ENCODE measurements around the gene ADAM15.

ADAM15 gene

DNA sequence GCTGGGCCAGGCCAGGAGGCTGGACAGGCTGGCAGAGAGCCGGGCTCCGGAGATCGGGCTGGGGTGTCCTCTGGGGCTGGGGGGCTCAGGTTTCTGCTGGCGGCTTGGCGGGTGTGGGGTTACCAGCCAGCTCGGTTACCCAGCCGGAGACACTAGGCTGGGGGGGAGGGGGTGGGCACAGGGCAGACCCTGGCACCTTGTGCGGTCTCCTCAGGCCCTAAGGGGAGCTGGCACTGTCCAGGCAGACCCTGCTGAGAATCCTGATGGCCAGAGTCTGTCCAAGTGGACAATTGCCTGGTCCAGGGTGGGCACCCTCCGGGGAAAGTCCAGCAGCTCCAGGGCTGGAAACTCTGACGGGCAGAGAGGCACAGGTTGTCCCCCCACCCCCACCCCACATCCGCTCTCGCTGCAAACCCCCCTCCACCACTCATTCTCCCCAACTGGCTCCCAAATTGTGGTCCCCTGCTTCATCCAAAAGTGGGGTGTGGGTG lies 41.9 kb upstream of the ADAM15 start:
- TF ChIP-seq, protein P1, sequence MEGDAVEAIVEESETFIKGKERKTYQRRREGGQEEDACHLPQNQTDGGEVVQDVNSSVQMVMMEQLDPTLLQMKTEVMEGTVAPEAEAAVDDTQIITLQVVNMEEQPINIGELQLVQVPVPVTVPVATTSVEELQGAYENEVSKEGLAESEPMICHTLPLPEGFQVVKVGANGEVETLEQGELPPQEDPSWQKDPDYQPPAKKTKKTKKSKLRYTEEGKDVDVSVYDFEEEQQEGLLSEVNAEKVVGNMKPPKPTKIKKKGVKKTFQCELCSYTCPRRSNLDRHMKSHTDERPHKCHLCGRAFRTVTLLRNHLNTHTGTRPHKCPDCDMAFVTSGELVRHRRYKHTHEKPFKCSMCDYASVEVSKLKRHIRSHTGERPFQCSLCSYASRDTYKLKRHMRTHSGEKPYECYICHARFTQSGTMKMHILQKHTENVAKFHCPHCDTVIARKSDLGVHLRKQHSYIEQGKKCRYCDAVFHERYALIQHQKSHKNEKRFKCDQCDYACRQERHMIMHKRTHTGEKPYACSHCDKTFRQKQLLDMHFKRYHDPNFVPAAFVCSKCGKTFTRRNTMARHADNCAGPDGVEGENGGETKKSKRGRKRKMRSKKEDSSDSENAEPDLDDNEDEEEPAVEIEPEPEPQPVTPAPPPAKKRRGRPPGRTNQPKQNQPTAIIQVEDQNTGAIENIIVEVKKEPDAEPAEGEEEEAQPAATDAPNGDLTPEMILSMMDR (IDR thresholded peaks at IDR 0.05; ENCODE audit: borderline replicate concordance, insufficient read depth, low read depth, low read length) = no peak
- H3K4me3 ChIP-seq (ENCODE audit: low read depth, low read length) = no peak overlapping the region

DNA sequence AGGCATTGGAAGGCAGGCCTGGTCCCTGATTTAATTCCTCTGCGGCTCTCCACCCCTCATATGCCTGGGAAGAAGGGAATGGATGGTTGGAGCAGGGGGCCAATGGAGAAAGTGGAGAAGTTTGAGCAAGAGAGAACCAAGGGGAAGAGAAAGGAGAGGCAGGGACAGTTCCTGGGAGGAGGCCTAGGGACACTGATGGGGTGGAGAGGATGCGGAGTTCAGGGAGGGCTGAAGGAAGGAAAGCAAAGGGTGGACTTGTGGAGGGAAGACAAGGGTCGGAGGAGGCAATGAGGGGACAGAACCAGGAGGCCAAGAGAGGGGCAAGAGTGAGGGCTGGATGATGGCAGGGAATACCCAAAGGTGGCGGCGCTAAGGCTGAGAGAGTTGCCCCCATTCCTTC lies 41.4 kb upstream of the ADAM15 start:
- TF ChIP-seq, protein P1 (IDR thresholded peaks at IDR 0.05; ENCODE audit: borderline replicate concordance, insufficient read depth, low read depth, low read length) = no peak
- H3K4me3 ChIP-seq (ENCODE audit: low read depth, low read length) = no peak overlapping the region

DNA sequence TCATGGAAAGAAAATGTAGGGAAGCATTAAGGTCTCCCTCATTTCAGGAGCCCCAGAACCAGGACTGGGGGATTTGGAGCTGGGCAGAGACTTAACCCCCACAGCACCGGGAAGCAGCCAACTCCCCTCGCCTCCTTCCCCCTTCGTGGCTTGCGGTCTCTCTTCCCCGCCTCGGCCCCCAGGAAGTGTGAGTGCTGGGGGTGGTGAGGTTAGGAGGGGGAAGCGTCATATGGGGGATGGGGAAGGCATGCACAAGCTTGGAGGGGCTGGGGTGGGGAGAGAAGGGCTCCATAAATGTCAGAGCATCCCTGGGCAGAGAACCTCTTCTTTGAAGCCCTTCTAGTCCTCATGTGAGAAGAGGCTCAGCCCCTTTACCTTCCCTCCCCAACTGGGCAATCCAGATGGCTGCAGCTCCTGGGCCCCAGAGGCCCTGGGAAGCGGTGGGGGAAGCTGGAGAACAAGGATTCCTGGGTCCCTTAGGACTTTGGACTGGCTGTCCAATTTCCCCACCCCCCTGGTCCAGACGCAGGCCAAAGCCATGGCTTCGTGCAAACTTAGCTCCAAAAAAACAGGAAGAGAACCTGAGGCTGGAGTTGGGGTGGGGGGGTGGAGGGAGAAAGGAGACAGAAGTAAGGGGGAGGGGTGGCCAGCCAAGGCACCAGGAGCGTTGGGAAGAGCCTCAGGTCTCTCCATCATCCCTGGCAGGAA lies 40.8 kb upstream of the ADAM15 start:
- TF ChIP-seq, protein P1 (IDR thresholded peaks at IDR 0.05; ENCODE audit: borderline replicate concordance, insufficient read depth, low read depth, low read length) = no peak
- H3K4me3 ChIP-seq (ENCODE audit: low read depth, low read length) = no peak overlapping the region

DNA sequence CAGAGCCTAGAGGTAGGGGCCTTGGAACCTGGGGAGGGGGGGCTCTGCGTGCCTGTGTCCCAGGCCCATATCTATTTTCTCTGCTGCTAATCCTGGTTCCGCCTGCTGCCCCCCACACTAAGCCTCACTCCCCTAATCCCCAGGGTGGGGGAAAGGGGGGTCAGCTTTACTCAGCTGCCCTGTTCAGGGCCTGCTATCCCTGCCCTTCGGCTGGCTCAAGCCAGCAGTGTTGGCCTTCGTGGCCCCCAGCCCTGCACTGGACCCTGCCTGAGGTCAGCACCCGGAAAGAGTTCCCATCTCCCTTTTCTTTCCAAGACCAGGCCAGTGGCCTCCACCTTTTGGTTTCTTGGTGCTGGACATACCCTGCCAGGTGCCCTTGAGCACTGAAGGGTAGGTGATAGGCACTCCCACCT lies 40.1 kb upstream of the ADAM15 start:
- H3K4me3 ChIP-seq (ENCODE audit: low read depth, low read length) = no peak overlapping the region
- TF ChIP-seq, protein P1 (IDR thresholded peaks at IDR 0.05; ENCODE audit: borderline replicate concordance, insufficient read depth, low read depth, low read length) = no peak

DNA sequence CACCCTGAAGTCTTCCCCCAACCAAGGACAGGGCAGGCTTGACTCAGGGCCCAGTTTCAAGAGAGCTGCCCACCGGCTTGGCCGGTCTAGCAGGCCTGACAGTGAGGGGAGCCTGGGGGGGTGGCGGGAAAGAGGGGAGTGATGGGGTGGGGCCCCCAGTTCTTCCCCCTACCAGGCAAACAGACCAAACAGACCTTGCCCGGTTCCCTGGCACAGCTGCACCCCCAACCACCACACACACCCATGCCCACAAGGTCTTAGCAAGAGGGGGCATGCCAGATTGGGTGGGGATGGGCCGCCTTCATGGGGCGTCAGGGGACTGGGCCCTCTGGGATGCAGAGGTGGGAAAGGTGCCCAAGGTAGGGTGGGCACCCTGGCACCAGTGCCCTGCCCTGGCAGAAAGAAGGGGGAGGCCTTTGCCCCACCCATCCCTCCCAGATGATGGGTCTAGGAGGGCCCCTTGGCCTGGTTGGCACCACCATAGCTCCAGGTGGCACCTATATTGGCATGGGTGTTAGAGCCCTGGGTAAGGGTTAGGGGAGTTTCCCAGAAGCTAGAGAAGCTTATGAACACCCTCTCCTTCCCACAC lies 39.6 kb upstream of the ADAM15 start:
- H3K4me3 ChIP-seq (ENCODE audit: low read depth, low read length) = no peak overlapping the region
- TF ChIP-seq, protein P1 (IDR thresholded peaks at IDR 0.05; ENCODE audit: borderline replicate concordance, insufficient read depth, low read depth, low read length) = no peak

DNA sequence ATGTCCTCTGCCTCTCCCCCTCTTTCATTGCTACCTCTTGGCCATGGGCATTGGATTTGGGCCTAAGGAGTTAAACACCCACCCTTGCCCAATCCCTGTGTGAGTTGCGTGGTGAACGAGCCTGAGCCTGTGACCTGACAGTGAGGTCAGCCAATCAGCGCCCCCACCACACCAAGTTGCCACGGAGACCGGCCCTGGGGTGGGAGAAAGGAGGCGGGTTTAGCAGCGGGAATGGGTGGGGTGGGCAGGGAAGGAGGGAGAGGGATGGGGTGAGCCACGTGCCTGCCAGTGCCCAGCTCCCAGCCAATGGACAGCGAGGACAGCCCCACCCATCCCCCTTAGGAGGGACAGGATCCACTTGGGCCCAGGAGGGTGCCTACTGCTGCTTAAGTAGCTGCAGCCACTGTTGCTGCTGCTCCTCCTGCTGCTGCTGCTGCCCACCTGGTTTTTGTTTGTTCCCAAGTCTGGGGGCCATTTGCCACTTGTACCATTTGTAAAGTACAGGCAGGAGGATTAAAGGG lies 39.0 kb upstream of the ADAM15 start:
- H3K4me3 ChIP-seq (ENCODE audit: low read depth, low read length) = no peak overlapping the region
- TF ChIP-seq, protein P1 (IDR thresholded peaks at IDR 0.05; ENCODE audit: borderline replicate concordance, insufficient read depth, low read depth, low read length) = no peak
